DOHH2 (cell line): ENCODE data around the gene NEU3.

ENCODE experiments used
- H3F3A ChIP-seq: fragments of 200-600 bp; sonication (generic), shearing (Covaris generic); 2 replicates; pipeline ENCODE4 v1.6.0; 2016; ENCODE audit warnings: antibody characterized with exemption, mild to moderate bottlenecking; ENCODE audit not compliant: control insufficient read depth, insufficient read depth
- H3K27ac ChIP-seq: fragments of 200-600 bp; sonication (generic); 2 replicates; pipeline ENCODE4 v1.5.1; 2014; ENCODE audit warnings: low read depth, mild to moderate bottlenecking, low read length, moderate library complexity
- H3K27me3 ChIP-seq: fragments of 200-600 bp; sonication (generic); 2 replicates; pipeline ENCODE4 v1.6.1; 2014; ENCODE audit warnings: mild to moderate bottlenecking, low read length, mixed read lengths; ENCODE audit not compliant: control insufficient read depth
- H3K36me3 ChIP-seq: fragments of 200-600 bp; sonication (generic); 2 replicates; pipeline ENCODE4 v1.6.1; 2014; ENCODE audit warnings: mild to moderate bottlenecking, low read length, moderate library complexity, mixed read lengths; ENCODE audit not compliant: control insufficient read depth
- H3K4me1 ChIP-seq: fragments of 200-600 bp; sonication (generic); 2 replicates; pipeline ENCODE4 v1.6.1; 2014; ENCODE audit warnings: mild to moderate bottlenecking, low read length, mixed read lengths; ENCODE audit not compliant: control insufficient read depth
- H3K4me2 ChIP-seq: fragments of 200-600 bp; sonication (generic); 2 replicates; pipeline ENCODE4 v1.6.0; 2014; ENCODE audit warnings: mild to moderate bottlenecking, low read length, moderate library complexity
- H3K4me3 ChIP-seq: fragments of 200-600 bp; sonication (generic); 2 replicates; pipeline ENCODE4 v1.5.1; 2014; ENCODE audit warnings: mild to moderate bottlenecking, low read length, mixed read lengths
- H3K79me2 ChIP-seq: fragments of 200-600 bp; sonication (generic); 2 replicates; pipeline ENCODE4 v1.6.1; 2014; ENCODE audit warnings: mild to moderate bottlenecking, low read length, mixed read lengths; ENCODE audit not compliant: control insufficient read depth
- H3K9me2 ChIP-seq: fragments of 200-600 bp; sonication (generic); replicated peaks from 2 replicates; pipeline ENCODE4 v1.6.1; 2014; ENCODE audit warnings: mild to moderate bottlenecking, low read length, mixed read lengths; ENCODE audit not compliant: control insufficient read depth
- H3K9me3 ChIP-seq: fragments of 200-600 bp; sonication (generic); 2 replicates; pipeline ENCODE4 v1.6.1; 2014; ENCODE audit warnings: antibody characterized with exemption, low read length, mixed read lengths; ENCODE audit not compliant: control insufficient read depth, insufficient read depth
- H4K20me1 ChIP-seq: fragments of 200-600 bp; sonication (generic); 2 replicates; pipeline ENCODE4 v1.6.0; 2014; ENCODE audit warnings: low read depth, mild to moderate bottlenecking, antibody characterized with exemption, low read length, moderate library complexity; ENCODE audit not compliant: control insufficient read depth, insufficient read depth
- EZH2phosphoT487 ChIP-seq: fragments of 200-600 bp; sonication (generic); IDR thresholded peaks from 2 replicates; pipeline ENCODE4 v1.6.1; 2017; ENCODE audit warnings: borderline replicate concordance, mild to moderate bottlenecking, antibody characterized with exemption, low read length, moderate library complexity, mixed read lengths
- TF ChIP-seq, protein P1 (sequence below): fragments of 200-600 bp; sonication (generic); IDR thresholded peaks from one replicate; pipeline ENCODE4 v1.5.1; 2014; ENCODE audit warnings: antibody characterized with exemption, mild to moderate bottlenecking, low read depth, low read length; ENCODE audit not compliant: poor library complexity, severe bottlenecking

Gene NEU3

DNA sequence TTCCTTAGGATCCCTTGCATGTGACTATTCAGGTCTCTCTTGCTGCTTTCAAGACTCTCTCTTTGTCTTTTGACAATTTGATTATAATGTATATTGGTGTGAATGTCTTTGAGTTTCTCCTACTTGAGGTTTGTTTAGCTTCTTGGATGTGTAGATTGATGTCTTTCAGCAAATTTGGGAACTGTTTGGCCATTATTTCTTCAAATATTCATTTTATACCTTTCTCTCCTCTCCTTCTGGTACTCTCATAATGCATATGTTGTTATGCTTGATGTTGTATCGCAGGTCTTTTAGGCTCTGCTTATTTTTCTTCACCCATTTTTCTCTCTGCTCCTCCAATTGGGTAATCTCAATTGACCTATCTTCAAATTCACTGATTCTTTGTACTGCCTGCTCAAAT, 63.7 kb downstream of the NEU3 start:
- TF ChIP-seq, protein P1, sequence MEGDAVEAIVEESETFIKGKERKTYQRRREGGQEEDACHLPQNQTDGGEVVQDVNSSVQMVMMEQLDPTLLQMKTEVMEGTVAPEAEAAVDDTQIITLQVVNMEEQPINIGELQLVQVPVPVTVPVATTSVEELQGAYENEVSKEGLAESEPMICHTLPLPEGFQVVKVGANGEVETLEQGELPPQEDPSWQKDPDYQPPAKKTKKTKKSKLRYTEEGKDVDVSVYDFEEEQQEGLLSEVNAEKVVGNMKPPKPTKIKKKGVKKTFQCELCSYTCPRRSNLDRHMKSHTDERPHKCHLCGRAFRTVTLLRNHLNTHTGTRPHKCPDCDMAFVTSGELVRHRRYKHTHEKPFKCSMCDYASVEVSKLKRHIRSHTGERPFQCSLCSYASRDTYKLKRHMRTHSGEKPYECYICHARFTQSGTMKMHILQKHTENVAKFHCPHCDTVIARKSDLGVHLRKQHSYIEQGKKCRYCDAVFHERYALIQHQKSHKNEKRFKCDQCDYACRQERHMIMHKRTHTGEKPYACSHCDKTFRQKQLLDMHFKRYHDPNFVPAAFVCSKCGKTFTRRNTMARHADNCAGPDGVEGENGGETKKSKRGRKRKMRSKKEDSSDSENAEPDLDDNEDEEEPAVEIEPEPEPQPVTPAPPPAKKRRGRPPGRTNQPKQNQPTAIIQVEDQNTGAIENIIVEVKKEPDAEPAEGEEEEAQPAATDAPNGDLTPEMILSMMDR = no peak
- TF ChIP-seq EZH2phosphoT487 = no peak
- Histone ChIP-seq H3K4me2 (no peak overlapping the region), H3K27me3 (no peaks in the 10 kb centered on the region), H4K20me1 (no peaks in the 10 kb centered on the region), H3K79me2 (no peaks in the 10 kb centered on the region), H3K9me3 (no peaks in the 10 kb centered on the region; the same call in 1 of the 2 replicates), H3K36me3 (no peaks in the 10 kb centered on the region; the same call in 1 of the 2 replicates), H3K9me2 (no peaks in the 10 kb centered on the region), H3K27ac (no peak overlapping the region), H3K4me1 (peaks cover 29% of the 10 kb centered on the region), H3F3A (no peaks in the 10 kb centered on the region), H3K4me3 (no peak overlapping the region)

DNA sequence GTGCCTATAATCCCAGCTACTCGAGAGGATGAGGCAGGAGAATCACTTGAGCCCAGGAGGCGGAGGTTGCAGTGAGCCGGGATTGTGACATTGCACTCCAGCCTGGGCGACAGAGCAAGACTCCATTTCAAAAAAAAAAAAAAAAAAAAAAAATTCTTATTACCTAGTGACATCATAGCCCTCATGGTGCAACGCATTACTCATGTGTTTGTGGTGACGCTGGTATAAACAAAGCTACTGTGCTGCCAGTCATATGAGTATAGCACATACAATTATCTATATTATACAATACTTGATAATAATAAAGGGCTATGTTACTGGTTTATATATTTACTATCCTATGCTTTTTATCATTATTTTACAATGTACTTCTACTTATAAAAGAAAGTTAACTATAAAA, 66.8 kb downstream of the NEU3 start:
- Histone ChIP-seq H4K20me1 (no peaks in the 10 kb centered on the region), H3F3A (no peaks in the 10 kb centered on the region), H3K9me3 (no peaks in the 10 kb centered on the region; the same call in 1 of the 2 replicates), H3K9me2 (no peaks in the 10 kb centered on the region), H3K4me3 (no peak overlapping the region), H3K27me3 (peaks cover 3% of the 10 kb centered on the region; the same call in 1 of the 2 replicates), H3K4me2 (no peak overlapping the region), H3K4me1 (peaks cover 4% of the 10 kb centered on the region), H3K79me2 (no peaks in the 10 kb centered on the region), H3K36me3 (no peaks in the 10 kb centered on the region), H3K27ac (no peak overlapping the region)
- TF ChIP-seq EZH2phosphoT487 = no peak
- TF ChIP-seq, protein P1 = no peak

DNA sequence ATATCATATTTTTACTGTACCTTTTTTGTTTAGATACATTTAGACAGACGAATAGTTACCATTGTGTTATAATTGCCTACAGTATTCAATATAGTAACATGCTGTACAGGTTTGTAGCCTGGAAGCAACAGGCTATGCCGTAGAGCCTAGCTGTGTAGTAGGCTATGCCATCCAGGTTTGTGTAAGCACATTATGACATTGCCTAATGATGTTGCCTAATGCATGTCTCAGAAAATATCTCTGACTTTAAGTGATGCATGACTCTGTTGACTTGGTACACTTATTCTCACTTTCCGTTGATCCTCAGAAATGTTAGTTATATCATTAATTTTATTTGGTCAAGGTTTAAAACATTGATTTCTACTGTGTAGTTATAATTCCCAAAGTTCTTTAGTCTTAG, 68.1 kb downstream of the NEU3 start:
- Histone ChIP-seq H3K4me2 (no peak overlapping the region), H3K36me3 (no peaks in the 10 kb centered on the region), H3F3A (no peaks in the 10 kb centered on the region), H3K4me3 (no peak overlapping the region), H3K27me3 (peaks cover 3% of the 10 kb centered on the region; the same call in 1 of the 2 replicates), H3K4me1 (no peaks in the 10 kb centered on the region), H4K20me1 (no peaks in the 10 kb centered on the region), H3K9me3 (no peaks in the 10 kb centered on the region; the same call in 1 of the 2 replicates), H3K9me2 (no peaks in the 10 kb centered on the region), H3K79me2 (no peaks in the 10 kb centered on the region), H3K27ac (no peak overlapping the region)
- TF ChIP-seq, protein P1 = no peak

DNA sequence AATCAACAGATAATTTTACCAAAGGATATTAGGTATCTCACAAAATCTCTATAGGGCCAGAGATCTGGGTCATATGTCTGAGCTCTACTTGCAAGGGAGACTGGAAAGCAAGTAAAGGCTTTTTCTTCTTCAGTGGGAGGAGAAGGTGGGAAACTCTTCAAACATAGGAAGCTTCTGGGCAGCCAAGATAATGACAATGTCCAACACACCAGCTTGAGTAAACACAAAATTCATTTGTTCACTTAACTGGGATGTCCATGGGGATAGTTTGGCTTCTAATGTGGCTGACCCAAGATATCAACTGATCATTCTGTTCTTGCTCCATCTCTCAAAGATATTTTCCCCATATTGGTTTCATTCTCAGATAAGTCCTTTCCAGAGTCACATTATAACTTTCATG, 70.6 kb downstream of the NEU3 start:
- Histone ChIP-seq H3K4me2 (no peak overlapping the region), H3K4me3 (no peak overlapping the region), H3K27me3 (peaks cover 3% of the 10 kb centered on the region; the same call in 1 of the 2 replicates), H3K4me1 (no peaks in the 10 kb centered on the region; the same call in 1 of the 2 replicates), H3K9me2 (no peaks in the 10 kb centered on the region), H3K36me3 (no peaks in the 10 kb centered on the region), H3F3A (no peaks in the 10 kb centered on the region), H3K9me3 (no peaks in the 10 kb centered on the region; the same call in 1 of the 2 replicates), H4K20me1 (no peaks in the 10 kb centered on the region), H3K27ac (no peak overlapping the region), H3K79me2 (no peaks in the 10 kb centered on the region)
- no peak for TF ChIP-seq EZH2phosphoT487
- TF ChIP-seq, protein P1 = no peak
